GM19035 (cell line): ENCODE results near the gene IPO9.
"Not testable (repeated sequence)": the region's sequence is repeated elsewhere in the genome, so short reads cannot be mapped to it uniquely, and the experiment has no call there.

Source experiments
- ATAC-seq: cut with Tn5 transposase; IDR thresholded peaks from one replicate; pipeline ENCODE4 v1.9.1; 2021; ENCODE audit not compliant: unreplicated experiment

Gene IPO9

DNA sequence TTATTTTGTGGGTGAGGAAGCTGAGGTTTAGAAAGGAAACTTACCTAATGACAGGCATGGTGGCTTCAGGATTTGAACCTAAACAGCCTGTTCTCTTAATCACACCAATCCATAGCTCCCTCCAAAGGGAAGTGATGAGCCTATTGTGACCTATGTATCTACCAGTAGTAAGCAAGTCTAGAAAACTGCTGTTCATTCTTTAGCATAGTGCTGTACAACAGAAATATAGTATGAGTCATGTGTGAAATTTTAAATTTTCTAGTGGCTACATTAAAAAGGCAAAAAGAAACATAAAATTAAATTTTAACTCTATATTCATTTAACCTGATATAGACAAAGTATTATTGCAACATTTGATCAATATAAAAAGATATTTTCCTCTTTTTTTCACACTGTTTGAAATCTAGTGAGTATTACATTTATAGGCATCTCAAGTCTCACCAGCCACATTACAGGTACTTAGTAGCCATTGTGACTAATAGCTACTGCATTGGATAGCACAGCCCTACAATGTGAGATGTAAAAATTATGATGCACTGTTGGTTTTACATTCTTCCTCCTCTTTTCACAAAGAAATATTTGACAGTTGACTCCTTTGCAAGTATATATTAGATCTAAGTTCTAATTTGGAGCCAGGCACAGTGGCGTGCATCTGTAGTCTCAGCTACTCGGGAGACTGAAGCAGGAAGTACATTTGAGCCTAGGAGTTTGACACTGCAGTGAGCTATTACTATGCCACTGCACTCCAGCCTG, 16.6 kb downstream of the IPO9 start:
- ATAC-seq: no peak

DNA sequence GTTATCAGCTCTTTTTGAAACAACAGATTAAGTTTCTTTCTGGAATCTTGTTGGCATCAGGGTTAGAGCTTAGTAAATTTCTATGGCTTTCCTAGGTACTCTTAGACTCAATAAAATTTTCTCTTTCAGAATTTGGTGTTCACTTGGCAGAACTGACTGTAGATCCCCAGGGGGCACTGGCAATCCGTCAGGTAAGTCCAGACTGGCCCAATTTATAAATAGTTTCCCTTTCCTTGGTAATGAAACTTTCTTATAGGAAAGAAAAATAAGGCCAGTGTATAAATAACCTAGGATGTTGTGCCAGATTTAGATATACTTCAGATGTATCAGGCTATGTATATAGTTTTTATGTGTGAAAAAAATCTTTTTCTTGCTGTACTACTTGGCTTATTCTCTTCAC, 18.2 kb downstream of the IPO9 start:
- ATAC-seq: no peak

DNA sequence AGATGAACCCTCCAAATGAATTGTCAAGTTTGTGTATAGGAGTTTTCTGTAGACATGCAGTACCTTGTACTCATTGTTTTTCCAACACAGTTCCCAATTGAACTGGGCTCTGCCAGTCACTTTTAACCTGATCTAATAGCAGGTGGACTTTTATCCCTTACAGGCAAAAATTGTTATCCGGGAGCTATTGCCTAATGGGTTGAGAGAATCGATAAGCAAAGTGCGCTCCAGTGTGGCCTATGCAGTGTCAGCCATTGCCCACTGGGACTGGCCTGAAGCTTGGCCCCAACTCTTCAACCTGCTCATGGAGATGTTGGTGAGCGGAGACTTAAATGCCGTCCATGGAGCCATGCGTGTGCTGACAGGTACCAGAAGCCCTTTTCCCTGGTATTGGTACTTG, 19.3 kb downstream of the IPO9 start:
- ATAC-seq: no peak

DNA sequence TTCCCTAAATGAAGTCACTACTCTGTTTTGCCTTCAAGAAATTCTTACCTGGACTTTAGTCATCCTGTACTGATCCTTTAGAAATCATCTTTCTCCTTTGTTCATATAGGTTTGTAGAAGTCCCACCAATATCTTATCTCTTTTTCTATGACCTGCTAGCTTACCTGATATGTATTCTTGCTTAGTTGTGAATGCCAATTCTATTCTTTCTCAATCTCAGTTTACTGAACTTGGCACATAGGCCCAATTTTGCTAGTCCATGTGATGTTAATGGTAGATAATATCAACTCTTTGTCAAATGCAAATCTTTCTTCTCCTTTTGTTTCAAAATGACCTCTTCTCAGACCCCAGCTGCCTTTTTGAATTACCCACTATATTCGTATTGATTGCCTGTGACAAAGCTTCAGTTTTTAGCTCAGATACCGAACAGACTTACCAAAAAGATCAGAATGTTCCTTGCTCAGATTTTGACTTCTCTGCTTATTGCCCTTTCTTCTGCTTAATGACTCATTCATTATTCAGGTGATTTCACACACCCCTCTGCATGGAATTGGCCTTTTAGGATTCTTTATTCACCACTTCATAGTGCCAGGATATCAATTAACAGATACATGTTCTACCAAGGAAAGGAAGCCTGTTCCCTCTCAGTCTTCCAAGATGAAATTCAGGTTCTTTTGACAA, 20.6 kb downstream of the IPO9 start:
- no peak for ATAC-seq

DNA sequence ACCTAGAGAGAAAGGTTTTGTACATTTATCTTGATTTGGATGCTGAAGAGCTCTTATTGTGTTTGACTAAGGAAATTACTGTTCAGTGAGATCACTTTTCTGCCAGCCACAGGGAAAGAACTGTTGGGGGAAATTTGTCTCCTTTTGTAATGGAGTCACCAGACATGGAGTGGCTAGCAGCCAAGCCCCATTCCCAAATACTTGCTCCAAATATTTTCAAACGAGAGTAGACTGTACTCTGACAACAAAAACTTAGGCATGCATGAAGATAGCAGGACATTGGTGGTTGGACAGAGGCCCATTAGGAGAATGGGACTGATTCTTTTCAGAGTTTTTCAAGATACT, 21.1 kb downstream of the IPO9 start:
- ATAC-seq: no peak

DNA sequence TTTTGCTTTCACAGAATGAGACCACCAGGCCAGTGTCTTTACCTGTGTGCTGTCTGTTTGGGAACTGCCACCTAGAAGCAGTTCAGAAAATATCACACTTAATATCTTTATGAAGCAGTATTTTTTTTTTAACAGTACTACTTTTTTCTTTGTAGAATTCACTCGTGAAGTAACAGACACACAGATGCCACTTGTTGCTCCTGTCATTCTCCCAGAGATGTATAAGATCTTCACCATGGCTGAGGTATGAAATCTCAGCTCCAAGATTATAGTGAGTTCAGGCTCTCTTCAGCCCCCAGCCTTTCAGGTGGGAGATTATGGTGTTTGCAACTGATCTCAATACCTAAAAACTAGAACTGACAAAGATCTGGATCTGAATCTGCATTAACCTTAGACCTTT, 23.0 kb downstream of the IPO9 start:
- no peak for ATAC-seq

DNA sequence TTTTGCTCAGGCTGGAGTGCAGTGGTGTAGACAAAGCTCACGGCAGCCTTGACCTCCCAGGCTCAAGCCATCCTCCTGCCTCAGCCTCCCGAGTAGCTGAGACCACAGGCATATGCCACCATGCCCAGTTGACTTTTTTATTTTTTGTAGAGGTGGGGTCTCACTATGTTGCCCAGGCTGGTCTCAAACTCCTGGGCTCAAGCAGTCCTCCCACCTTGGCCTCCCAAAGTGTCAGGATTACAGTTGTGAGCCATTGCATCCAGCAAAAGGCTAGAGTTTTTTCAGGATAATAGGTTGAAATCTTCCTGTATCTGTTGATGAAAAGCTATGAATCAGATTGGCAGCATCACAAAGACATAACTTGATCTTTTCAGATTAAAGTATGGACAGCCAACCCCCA, 27.8 kb downstream of the IPO9 start:
- ATAC-seq: not testable (repeated sequence)

DNA sequence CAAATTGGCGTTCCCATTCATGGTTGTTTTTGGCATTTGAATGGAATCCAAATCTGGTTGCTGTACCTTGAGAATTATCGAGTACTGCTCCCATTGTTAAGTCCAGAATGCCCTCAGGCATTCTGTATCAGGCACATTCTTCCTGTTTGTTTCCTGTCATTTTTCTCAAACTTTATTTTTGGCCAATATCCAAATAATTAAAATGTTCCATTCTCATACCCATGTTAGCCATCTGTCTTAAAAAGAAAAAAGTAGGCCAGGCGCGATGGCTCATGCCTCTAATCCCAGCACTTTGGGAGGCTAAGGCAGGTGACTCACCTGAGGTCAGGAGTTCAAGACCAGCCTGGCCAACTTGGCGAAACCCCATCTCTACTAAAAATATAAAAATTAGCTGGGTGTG, 30.5 kb downstream of the IPO9 start:
- no peak for ATAC-seq

DNA sequence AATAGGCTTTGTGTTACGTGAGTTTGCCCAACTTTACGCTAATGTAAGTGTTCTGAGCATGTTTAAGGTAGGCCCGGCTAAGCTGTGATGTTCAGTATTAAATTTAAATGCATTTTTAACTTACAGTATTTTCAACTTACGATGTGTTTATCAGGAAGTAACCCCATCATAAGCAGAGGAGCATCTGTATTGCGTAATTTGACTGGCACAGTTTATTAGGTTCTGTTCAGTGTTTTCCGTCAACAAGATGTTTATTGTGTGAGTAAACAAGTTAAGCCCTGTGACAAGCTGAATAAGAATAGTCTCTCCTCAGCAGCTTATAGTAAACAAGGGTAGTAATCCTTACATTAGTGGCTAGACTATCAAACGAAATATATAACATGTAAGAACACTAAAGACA, 32.5 kb downstream of the IPO9 start:
- ATAC-seq: no peak

DNA sequence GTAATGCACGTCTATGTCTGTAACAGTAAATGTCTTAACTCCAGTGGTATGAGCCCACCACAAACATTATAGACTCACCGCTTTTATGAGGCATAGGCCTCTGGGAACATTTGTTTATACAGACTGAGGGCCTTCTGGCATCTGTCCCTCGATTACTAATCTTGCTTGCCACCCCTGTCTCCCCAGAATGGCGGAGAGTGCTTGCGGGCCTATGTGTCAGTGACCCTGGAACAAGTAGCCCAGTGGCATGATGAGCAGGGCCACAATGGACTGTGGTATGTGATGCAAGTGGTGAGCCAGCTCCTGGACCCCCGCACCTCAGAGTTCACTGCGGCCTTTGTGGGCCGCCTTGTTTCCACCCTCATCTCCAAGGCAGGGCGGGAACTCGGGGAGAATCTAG, 41.4 kb downstream of the IPO9 start:
- ATAC-seq: no peak

DNA sequence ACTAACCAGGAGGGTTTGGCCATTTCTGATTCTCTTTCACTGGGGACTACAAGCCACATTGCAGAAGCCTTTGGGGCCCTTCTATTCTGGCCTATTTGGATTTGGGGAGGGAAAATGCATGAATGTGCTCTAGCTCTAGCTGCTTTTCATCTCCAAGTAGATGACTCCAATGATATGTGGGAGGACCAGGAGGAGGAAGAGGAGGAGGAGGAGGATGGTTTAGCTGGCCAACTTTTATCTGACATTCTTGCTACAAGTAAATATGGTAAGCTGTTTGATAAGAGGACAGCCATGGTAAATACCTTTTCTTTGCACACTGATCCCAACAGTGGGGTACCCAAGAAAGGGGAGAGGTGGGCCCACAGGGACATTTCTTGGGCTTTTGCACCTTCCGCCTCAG, 45.7 kb downstream of the IPO9 start:
- no peak for ATAC-seq

DNA sequence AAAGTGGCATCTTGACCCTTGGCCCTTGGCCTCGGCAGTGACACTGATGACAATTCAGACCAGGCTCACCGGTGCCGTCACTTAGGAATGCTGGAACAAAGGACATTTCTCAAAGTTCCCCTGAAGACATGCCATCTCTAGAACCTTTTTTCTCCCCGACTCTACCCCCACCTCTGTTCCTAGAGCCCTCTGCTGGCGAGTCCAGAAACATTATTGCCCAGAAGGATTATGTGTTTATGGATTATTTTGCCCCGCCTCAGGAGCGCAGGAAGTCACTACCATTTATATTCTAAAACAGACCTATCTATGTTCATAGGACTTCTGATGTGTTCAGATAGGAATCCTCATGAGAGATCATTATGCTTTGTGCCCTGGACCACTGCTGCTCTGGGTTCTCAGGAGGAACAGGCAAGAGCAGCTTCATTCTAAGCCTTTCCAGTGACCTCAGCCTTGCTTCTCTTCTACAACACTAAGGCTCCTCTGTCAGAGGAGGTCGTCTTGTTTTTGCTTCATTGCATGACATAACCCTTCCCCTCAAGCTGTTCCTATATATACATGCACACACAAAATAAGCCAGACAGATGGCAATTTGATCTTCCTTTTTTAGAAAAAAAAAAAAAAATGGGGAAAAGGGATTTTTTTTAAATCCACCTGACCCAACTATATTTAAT, 47.3 kb downstream of the IPO9 start:
- ATAC-seq: no peak

DNA sequence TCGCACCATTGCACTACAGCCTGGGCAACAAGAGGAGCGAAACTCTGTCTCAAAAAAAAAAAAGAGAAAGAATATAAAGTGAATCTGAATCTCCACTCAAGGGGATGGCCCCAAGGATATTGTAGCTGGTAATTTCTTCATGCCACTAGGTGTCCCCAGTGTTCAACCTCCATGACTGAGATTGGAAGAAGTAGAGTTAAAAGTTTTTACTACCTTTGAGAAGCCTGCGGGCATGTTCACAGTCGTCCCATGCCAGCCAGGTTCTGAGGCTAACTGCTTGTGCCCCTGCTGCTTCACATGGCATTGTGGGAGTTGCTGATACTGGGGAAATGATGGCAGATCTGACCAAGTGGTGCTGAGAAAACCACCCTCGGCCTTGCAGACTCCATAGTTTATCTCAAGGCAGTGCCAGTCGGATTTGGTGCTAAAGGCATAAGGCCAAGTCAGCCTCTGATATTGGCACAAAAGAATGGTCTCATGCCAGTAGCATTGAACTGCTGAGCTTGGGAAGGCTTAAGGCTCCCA, 49.0 kb downstream of the IPO9 start:
- ATAC-seq: no peak

DNA sequence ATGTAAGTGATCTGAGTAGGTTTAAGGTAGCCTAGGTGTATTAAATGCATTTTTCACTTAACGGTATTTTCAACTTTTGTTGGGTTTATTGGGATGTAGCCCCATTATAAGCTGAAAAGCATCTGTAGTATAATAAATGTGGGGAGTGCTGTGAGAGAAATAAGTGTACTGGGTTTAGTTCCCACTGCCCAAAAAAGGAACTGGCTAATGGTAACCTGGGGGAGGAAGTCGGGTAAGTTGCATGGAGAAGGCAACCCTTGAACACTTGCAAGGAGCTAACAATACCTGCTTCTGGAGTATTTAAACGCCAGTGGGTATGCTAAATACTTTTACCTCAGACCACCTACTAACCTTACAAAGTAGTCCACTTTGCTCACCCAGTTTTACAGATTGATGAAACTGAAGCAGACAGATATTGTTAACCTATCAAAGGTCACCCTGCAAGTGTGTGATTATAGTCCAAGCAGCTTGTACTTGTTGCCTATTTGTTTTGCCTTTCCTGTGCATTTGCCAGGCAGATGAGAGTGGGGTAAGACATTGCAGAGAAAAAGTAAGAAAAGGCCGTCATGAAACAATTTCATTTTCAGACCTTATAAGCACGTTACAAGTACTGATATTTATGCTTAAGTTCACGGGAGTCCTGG, 52.1 kb downstream of the IPO9 start:
- no peak for ATAC-seq

DNA sequence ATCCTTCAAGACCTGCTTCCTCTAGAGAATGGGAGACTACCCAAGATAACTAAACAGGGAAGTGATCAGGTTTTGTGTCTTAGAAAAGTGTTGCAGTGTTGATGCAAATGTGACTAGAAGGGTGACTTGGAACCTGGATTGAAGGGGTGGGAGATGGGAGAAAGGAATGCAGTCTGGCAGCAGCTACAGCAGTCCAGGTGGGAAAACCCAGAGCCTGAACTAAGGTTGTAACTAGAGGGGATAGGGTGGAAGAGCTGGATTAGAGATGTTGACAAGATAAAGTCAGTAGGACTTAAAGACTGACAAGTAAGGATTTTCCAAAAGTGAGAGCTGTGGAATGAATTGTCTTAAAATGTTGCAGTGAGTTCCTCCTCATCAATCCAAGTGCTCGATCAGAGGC, 52.7 kb downstream of the IPO9 start:
- no peak for ATAC-seq

DNA sequence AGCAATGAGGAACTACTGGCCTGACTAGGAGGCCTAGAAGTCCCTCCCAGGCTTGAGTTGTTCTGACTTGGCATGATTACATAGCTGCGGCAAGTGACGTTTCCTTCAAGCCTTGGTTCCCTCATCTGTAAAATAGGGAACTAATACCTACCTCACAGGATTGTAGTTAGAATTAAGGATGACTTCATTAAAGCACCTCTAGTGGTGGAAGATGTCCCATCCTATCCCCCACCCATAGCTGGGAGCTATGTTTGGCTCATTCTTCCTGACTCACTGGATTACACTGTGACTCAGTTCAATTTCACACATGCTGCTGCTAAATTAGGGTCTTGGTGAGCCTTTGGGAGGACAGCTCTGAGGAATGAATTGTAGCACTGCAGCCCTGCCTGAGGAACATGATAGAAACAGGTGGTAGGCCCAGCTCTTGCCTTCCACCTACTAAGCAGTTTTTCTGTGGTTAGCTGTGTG, 53.7 kb downstream of the IPO9 start:
- no peak for ATAC-seq

DNA sequence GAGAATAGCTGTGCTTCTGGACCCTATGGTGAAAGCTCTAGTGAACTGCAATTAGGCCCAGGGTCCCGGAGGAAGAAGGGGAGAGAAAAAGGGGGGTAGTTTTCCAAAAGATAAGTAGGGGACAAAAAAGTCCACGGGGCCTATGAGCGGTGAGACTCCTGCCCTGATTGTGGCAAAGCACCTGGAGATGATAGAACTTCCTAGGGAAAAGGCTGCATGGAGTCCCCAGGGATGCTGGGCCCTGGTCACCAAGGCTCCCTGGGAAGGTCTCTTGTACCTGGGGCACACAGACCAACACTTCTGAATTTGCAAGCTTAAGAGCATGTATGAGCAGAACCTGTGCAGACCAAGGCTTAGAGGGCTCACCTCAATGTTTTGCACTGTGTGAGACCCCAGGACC, 54.3 kb downstream of the IPO9 start:
- ATAC-seq: no peak

DNA sequence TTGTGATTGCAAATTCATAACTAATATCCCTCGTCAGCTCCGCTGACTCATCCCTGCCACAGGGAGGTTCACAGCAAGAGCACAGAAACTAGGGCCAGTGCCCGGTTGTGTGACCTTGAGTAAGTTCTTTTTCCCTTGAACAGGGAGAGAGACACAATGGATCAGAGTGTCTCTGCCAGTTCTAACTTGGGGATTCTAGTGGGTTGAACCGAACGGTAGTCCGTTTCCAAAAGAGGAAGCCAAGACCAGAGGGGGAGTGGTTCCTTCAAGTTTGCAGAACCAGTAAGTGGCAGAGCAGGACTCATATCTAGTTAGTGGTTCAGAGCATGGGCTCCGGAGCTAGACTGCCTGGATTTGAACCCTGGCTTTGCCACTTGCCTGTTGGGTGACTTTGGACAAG, 54.8 kb downstream of the IPO9 start:
- no peak for ATAC-seq

DNA sequence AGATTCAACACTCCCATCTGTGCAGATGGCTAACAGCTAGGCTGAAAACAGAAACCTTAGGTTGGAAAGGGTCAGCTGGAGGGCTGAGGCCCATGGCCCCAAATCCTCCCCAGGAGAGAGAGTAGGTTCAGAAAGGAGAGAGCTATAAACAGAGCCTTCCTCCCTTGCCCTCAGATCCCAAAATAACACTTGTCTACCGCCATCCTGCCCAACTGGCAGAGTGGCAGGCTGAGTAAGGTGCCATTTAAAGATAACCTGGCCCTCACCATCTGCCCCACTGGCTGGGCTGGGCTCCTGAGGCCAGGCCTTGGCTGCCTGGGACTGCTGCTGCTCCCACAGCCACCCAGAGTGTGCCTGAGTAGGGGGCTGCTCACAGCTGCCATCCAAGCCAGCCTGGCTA, 55.5 kb downstream of the IPO9 start:
- ATAC-seq: no peak

DNA sequence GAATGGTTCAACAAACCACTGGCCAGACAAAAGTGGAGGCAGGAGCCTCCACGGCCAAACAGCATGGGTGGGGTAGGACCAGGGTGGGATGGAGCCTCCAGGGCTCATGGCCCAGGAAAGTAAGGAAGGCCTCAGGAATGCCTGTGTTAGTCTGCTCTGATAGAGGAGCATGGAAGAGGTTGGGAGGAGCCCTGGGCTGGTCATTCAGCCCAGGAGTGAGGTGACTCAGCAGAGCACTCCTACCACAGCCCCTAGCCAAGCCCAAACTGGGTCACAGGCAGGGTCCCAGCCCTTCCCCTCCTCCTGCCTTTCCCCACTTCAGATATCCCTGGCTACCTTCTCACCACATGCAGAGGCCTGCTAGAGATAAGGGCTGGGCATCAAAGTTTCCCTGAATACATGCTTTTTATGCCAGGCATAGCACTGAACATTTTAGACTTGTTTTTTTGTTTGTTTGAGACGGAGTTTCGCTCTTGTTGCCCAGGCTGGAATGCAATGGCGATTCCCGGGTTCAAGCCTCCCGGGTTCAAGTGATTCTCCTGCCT, 56.6 kb downstream of the IPO9 start:
- no peak for ATAC-seq
